ENCODE measurements around the gene LRRC23. TPM values are rescaled to one million over a fixed set of nuclear protein-coding genes. Genes with fewer than 3 reads are reported as not detected.
A peak's percentile ranks its signal among the peaks of the same experiment; 100 is the strongest.

LRRC23 gene
- total and polyA plus RNA-seq, 2 of the 13 experiments (the other 11 are each of a cell fraction or from before 2014, with no cell fraction given) = 6.0 to 7.8 TPM

- TF ChIP-seq TFAP4 (IDR thresholded peaks at IDR 0.05; ENCODE audit: borderline replicate concordance, low read depth) (no peak), DZIP1 (CRISPR knock-in tag; IDR thresholded peaks at IDR 0.05) (no peak; the same call in 1 of the 2 replicates), STAT6 (CRISPR knock-in tag; IDR thresholded peaks at IDR 0.05; ENCODE audit: borderline replicate concordance) (peak; percentile 95; the same call in 1 of the 2 replicates), ZNF260 (CRISPR knock-in tag; IDR thresholded peaks at IDR 0.05; ENCODE audit: borderline replicate concordance, low read depth) (0 out of 2 replicates have a peak, but pooled peaks have one; percentile 38), NONO (IDR thresholded peaks at IDR 0.05) (peak; percentile 60; the same call in 1 of the 2 replicates), NONO (CRISPR knock-in tag; conservative IDR thresholded peaks at IDR 0.05) (peak; percentile 98), DPF2 (CRISPR knock-in tag; IDR thresholded peaks at IDR 0.05; ENCODE audit: borderline replicate concordance, low read depth) (peak; percentile 27; the same call in 1 of the 2 replicates), MEIS2 (CRISPR knock-in tag; IDR thresholded peaks at IDR 0.05) (0 out of 2 replicates have a peak, but pooled peaks have one; percentile 28), REL (CRISPR knock-in tag; conservative IDR thresholded peaks at IDR 0.05) (peak; percentile 93), ZNF615 (CRISPR knock-in tag; IDR thresholded peaks at IDR 0.05; ENCODE audit: borderline replicate concordance) (no peak; the same call in 1 of the 2 replicates), ZNF335 (CRISPR knock-in tag; IDR thresholded peaks at IDR 0.05) (no peak), BORCS8-MEF2B (CRISPR knock-in tag; IDR thresholded peaks at IDR 0.05) (peak; percentile 58), KDM4B (CRISPR knock-in tag; IDR thresholded peaks at IDR 0.05) (peak; percentile 55; the same call in 1 of the 2 replicates), ZFP62 (CRISPR knock-in tag; IDR thresholded peaks at IDR 0.05) (no peak), ZNF639 (CRISPR knock-in tag; conservative IDR thresholded peaks at IDR 0.05) (peak; percentile 66; the same call in 1 of the 2 replicates), MLLT10 (CRISPR knock-in tag; IDR thresholded peaks at IDR 0.05) (no peak), PPARG (CRISPR knock-in tag; conservative IDR thresholded peaks at IDR 0.05) (peak; percentile 93), SRF (IDR thresholded peaks at IDR 0.05; ENCODE audit: low read depth, low read length) (peak; percentile 64; the same call in 1 of the 2 replicates), DBP (CRISPR knock-in tag; IDR thresholded peaks at IDR 0.05; ENCODE audit: not compliant biosample characterization) (no peak), MAFK (conservative IDR thresholded peaks at IDR 0.05 in 1 of 2, IDR thresholded peaks at IDR 0.05 in 1 of 2; ENCODE audit: low read length in 2 of 2) (peak; percentile 49 to 52; a peak in 2 of 4 replicates)
Measured at GRCh38 chr12:6943722-6944380, 39.2 kb downstream of the LRRC23 start, which contains the start of the genes C12orf57 and RNU7-1 (continued).
